Panc1 (cell line): ENCODE results near the gene COLEC11. TPM values are rescaled to one million over a fixed set of nuclear protein-coding genes. Genes with fewer than 3 reads are reported as not detected.

Source experiments
- ATAC-seq: fragments of 200-7000 bp; cut with Tn5 transposase; 2 replicates; pipeline ENCODE4 v1.9.1; 2020; ENCODE audit warnings: mild to moderate bottlenecking, moderate library complexity
- BruUV-seq: library from RNA; stranded (reverse); fragments of 400-500 nt; replicated peaks from 2 replicates; lab custom pipeline; 2021; lab: Mats Ljungman, UMichigan
- CTCF ChIA-PET: fragments of 300-600 bp; sonication (Branson Sonifier 250); formaldehyde crosslinking; loops from one replicate; lab custom pipeline; 2022; ENCODE audit warnings: antibody characterized with exemption; lab: Charles Lee
- POLR2A ChIA-PET: fragments of 300-600 bp; sonication (Branson Sonifier 250); formaldehyde crosslinking; loops from one replicate; lab custom pipeline; 2022; ENCODE audit warnings: antibody characterized with exemption; lab: Charles Lee
- DNase-seq: peaks from one replicate; pipeline ENCODE4 v3.0.0-alpha.2; 2010; ENCODE audit warnings: low read depth, low spot score
- H3K27ac ChIP-seq: 2 replicates; pipeline ENCODE4 v1.5.1; 2011; ENCODE audit warnings: mild to moderate bottlenecking, low read length, inconsistent platforms
- H3K27me3 ChIP-seq: fragments of 200-500 bp; sonication (Bioruptor generic); 2 replicates; pipeline ENCODE4 v1.6.0; 2014; ENCODE audit warnings: low read length, inconsistent platforms; ENCODE audit not compliant: control insufficient read depth, insufficient read depth
- H3K36me3 ChIP-seq: fragments of 200-500 bp; sonication (Bioruptor generic); 2 replicates; pipeline ENCODE4 v1.5.1; 2014; ENCODE audit warnings: inconsistent platforms, mild to moderate bottlenecking, low read length, moderate library complexity; ENCODE audit not compliant: control insufficient read depth, insufficient read depth
- H3K4me1 ChIP-seq: 2 replicates; pipeline ENCODE4 v1.5.1; 2011; ENCODE audit warnings: inconsistent platforms, mild to moderate bottlenecking, low read length, moderate library complexity; ENCODE audit not compliant: control insufficient read depth, insufficient read depth
- H3K4me3 ChIP-seq, 2 experiments: 2 replicates each; pipeline ENCODE4 v1.5.1; 2011 to 2012; ENCODE audit warnings: low read depth in 2 of 2, low read length in 2 of 2, mild to moderate bottlenecking in 2 of 2, inconsistent platforms in 1 of 2, moderate library complexity in 1 of 2
- H3K9me3 ChIP-seq: fragments of 200-500 bp; sonication (Bioruptor generic); 2 replicates; pipeline ENCODE4 v1.5.1; 2014; ENCODE audit warnings: low read depth, mild to moderate bottlenecking, inconsistent platforms, low read length, moderate library complexity; ENCODE audit not compliant: control insufficient read depth, insufficient read depth
- CTCF ChIP-seq: fragments of 450-650 bp; IDR thresholded peaks from 2 replicates; pipeline ENCODE4 v1.5.1; 2017; ENCODE audit warnings: mild to moderate bottlenecking
- POLR2AphosphoS5 ChIP-seq: IDR thresholded peaks from 2 replicates; pipeline ENCODE4 v1.6.1; 2012; ENCODE audit warnings: mild to moderate bottlenecking, low read depth, low read length, moderate library complexity
- REST ChIP-seq, 2 experiments: IDR thresholded peaks; 2 replicates each; pipeline ENCODE4 v1.6.1; 2011 to 2012; ENCODE audit warnings: low read depth in 2 of 2, control low read depth in 1 of 2, low read length in 1 of 2, mild to moderate bottlenecking in 1 of 2, moderate library complexity in 1 of 2; ENCODE audit not compliant: insufficient read depth in 1 of 2
- SIN3A ChIP-seq: IDR thresholded peaks from 2 replicates; pipeline ENCODE4 v1.6.1; 2012; ENCODE audit warnings: low read depth, mild to moderate bottlenecking, low read length, moderate library complexity, borderline replicate concordance; ENCODE audit not compliant: insufficient read depth
- TCF7L2 ChIP-seq: IDR thresholded peaks from 2 replicates; pipeline ENCODE4 v1.6.1; 2011; ENCODE audit warnings: mild to moderate bottlenecking, low read depth, low read length, inconsistent platforms
- in situ Hi-C: cut with HindIII; loops from 2 replicates; pipeline ENCODE4 v1.10.0; 2016; ENCODE audit warnings: low sequenced_read_pairs, low pct_unique_long_range_greater_than_20kb
- intact Hi-C: fragments of 100-400 bp; cut with micrococcal nuclease; formaldehyde crosslinking; loops from one replicate; pipeline ENCODE4 v1.10.0; 2022; ENCODE audit not compliant: unreplicated experiment
- total RNA-seq: library from RNA; stranded (reverse); gene quantifications from one replicate; pipeline ENCODE4 v1.2.1, GENCODE V29; 2021; ENCODE audit not compliant: unreplicated experiment

The COLEC11 gene
- total RNA-seq, 1 experiment from 2014 or later = 0.31 TPM

- ATAC-seq = no peak
- no peak for DNase-seq
- in situ Hi-C loops = no loop called here
- Histone ChIP-seq H3K4me1 (no peaks in the 10 kb centered on the region), H3K27ac (no peak overlapping the region), H3K9me3 (no peaks in the 10 kb centered on the region), H3K4me3 (no peak overlapping the region), H3K27me3 (no peaks in the 10 kb centered on the region), H3K36me3 (no peaks in the 10 kb centered on the region)
- ChIA-PET POLR2A (no interaction called here), CTCF (no interaction called here)
- TF ChIP-seq CTCF = no peak
- no peak for TF ChIP-seq REST (IDR thresholded peaks at IDR 0.05; ENCODE audit: insufficient read depth in 1 of 2, low read depth in 2 of 2, low read length in 1 of 2)
- no peak for TF ChIP-seq SIN3A
- TF ChIP-seq TCF7L2 = no peak
- no peak for TF ChIP-seq POLR2AphosphoS5
- intact Hi-C loops = no loop called here
- BruUV-seq = no TSS peak
Observed at GRCh38 chr2:3661149-3661660, 66.3 kb downstream of the COLEC11 start.

- Histone ChIP-seq H3K27me3 (no peaks in the 10 kb centered on the region), H3K4me1 (no peaks in the 10 kb centered on the region), H3K9me3 (no peaks in the 10 kb centered on the region), H3K27ac (no peak overlapping the region), H3K36me3 (no peaks in the 10 kb centered on the region), H3K4me3 (no peak overlapping the region)
- intact Hi-C loops (no loop called here), in situ Hi-C loops (no loop called here)
- ATAC-seq (no peak), DNase-seq (no peak)
- POLR2A ChIA-PET = no interaction called here
- no TSS peak for BruUV-seq
- CTCF ChIA-PET = no interaction called here
- no peak for TF ChIP-seq CTCF
- no peak for TF ChIP-seq TCF7L2
- no peak for TF ChIP-seq POLR2AphosphoS5
- no peak for TF ChIP-seq SIN3A
- no peak for TF ChIP-seq REST (IDR thresholded peaks at IDR 0.05; ENCODE audit: insufficient read depth in 1 of 2, low read depth in 2 of 2, low read length in 1 of 2)
Observed at GRCh38 chr2:3662239-3662638, 67.3 kb downstream of the COLEC11 start.
